CD4-positive, CD25-positive, alpha-beta regulatory T cell (primary cell): ENCODE measurements around the gene MKNK1. TPM values are rescaled to one million over a fixed set of nuclear protein-coding genes. Genes with fewer than 3 reads are reported as not detected.

Source experiments
- ATAC-seq, 2 donors: fragments of 150-1000 bp; cut with Tn5 transposase; one replicate each; pipeline ENCODE4 v1.10.0; 2021; ENCODE audit warnings: low read depth in 2 of 2, moderate number of reproducible peaks in 2 of 2, moderate library complexity in 1 of 2
- DNase-seq, 3 donors: peaks; one replicate each; pipeline versions ENCODE4 v3.0.0 to v3.0.0-alpha.2; 2012 to 2022; ENCODE audit warnings: mixed read lengths in 1 of 3
- H3K27ac ChIP-seq: one replicate; pipeline ENCODE4 v1.7.0; 2013; ENCODE audit warnings: mild to moderate bottlenecking, low read length; ENCODE audit not compliant: insufficient read depth, poor library complexity, severe bottlenecking
- H3K27me3 ChIP-seq: one replicate; pipeline ENCODE4 v1.7.0; 2013; ENCODE audit warnings: low read length; ENCODE audit not compliant: control insufficient read depth, insufficient read depth
- H3K36me3 ChIP-seq: one replicate; pipeline ENCODE4 v1.7.0; 2013; ENCODE audit warnings: mild to moderate bottlenecking, low read length, moderate library complexity; ENCODE audit not compliant: control insufficient read depth, insufficient read depth
- H3K4me1 ChIP-seq: 2 replicates; pipeline ENCODE4 v1.7.0; 2013; ENCODE audit warnings: mild to moderate bottlenecking, low read length; ENCODE audit not compliant: insufficient read depth, control insufficient read depth, poor library complexity, severe bottlenecking
- H3K4me3 ChIP-seq: one replicate; pipeline ENCODE4 v1.7.0; 2013; ENCODE audit warnings: low read depth, mild to moderate bottlenecking, low read length, moderate library complexity
- H3K9me3 ChIP-seq, 2 experiments: 1 replicate in 1 of 2; 2 replicates in 1 of 2; pipeline ENCODE4 v1.7.0; 2013; ENCODE audit warnings: low read length in 2 of 2, mild to moderate bottlenecking in 1 of 2, moderate library complexity in 1 of 2; ENCODE audit not compliant: control insufficient read depth in 2 of 2
- H3K27ac Mint-ChIP-seq, 3 donors: one replicate each; pipeline ENCODE4 v1.8.0; 2020 to 2022; ENCODE audit warnings: mild to moderate bottlenecking in 3 of 3, mixed read lengths in 3 of 3, moderate library complexity in 2 of 3
- H3K27me3 Mint-ChIP-seq: one replicate; pipeline ENCODE4 v1.8.0; 2022; ENCODE audit warnings: mild to moderate bottlenecking, mixed read lengths
- H3K36me3 Mint-ChIP-seq: one replicate; pipeline ENCODE4 v1.8.0; 2020; ENCODE audit warnings: mixed read lengths
- H3K4me1 Mint-ChIP-seq, 4 donors: one replicate each; pipeline ENCODE4 v1.8.0; 2020 to 2022; ENCODE audit warnings: mixed read lengths in 4 of 4, mild to moderate bottlenecking in 1 of 4
- H3K4me3 Mint-ChIP-seq, 4 donors: one replicate each; pipeline ENCODE4 v1.8.0; 2020 to 2022; ENCODE audit warnings: mild to moderate bottlenecking in 4 of 4, mixed read lengths in 4 of 4, moderate library complexity in 3 of 4
- H3K9me3 Mint-ChIP-seq, 7 donors: one replicate each; pipeline ENCODE4 v1.8.0; 2020 to 2022; ENCODE audit warnings: mixed read lengths in 7 of 7, mild to moderate bottlenecking in 3 of 7, moderate library complexity in 2 of 7
- polyA plus RNA-seq, 4 donors: library from polyadenylated mRNA; unstranded; fragments of 300-500 nt; fragmentation: Illumina TruSeq; gene quantifications; one replicate each; pipeline ENCODE4 v1.2.3, GENCODE V29; 2021
- total RNA-seq: library from RNA; stranded (reverse); gene quantifications from one replicate; pipeline ENCODE4 v1.2.3, GENCODE V29; 2022

Gene MKNK1
- total and polyA plus RNA-seq, 5 donors from 2014 or later: 15.8 to 45.0 (median 16.8) TPM

GRCh38 chr1:46521414-46521813 is 82.7 kb downstream of the MKNK1 start:
- Mint-ChIP-seq H3K4me1 (peaks cover 4 to 10% (median 9%) of the 10 kb centered on the region in 4 donors), H3K27me3 (peaks cover 28% of the 10 kb centered on the region)
- ATAC-seq: no peak

GRCh38 chr1:46520063-46520911 is 83.8 kb downstream of the MKNK1 start:
- no peaks in the 10 kb centered on the region for H3K27me3 ChIP-seq
- ATAC-seq: no peak

More at GRCh38 chr1:46521414-46521813, 82.7 kb downstream of the MKNK1 start:
- H3K36me3 Mint-ChIP-seq: no peaks in the 10 kb centered on the region
- H3K36me3 ChIP-seq: no peaks in the 10 kb centered on the region
- no peak overlapping the region for H3K4me3 Mint-ChIP-seq
- no peaks in the 10 kb centered on the region for H3K4me1 ChIP-seq
- H3K27ac ChIP-seq: no peak overlapping the region
- H3K9me3 Mint-ChIP-seq: no peaks in the 10 kb centered on the region
- DNase-seq: no peak
- H3K27me3 ChIP-seq: no peaks in the 10 kb centered on the region
- H3K9me3 ChIP-seq: no peaks in the 10 kb centered on the region
- H3K27ac Mint-ChIP-seq: no peak overlapping the region
- H3K4me3 ChIP-seq: no peak overlapping the region

GRCh38 chr1:46519209-46519608 is 84.9 kb downstream of the MKNK1 start:
- Mint-ChIP-seq H3K4me1 (peaks cover 4 to 10% (median 9%) of the 10 kb centered on the region in 4 donors), H3K36me3 (no peaks in the 10 kb centered on the region), H3K27ac (no peak overlapping the region), H3K4me3 (no peak overlapping the region), H3K9me3 (peaks cover 0 to 1% (median 0%) of the 10 kb centered on the region in 7 donors), H3K27me3 (peaks cover 36% of the 10 kb centered on the region)
- Histone ChIP-seq H3K4me3 (no peak overlapping the region), H3K9me3 (no peaks in the 10 kb centered on the region), H3K4me1 (no peaks in the 10 kb centered on the region), H3K27ac (no peak overlapping the region), H3K36me3 (no peaks in the 10 kb centered on the region), H3K27me3 (no peaks in the 10 kb centered on the region)
- no peak for DNase-seq
- ATAC-seq: no peak

More at GRCh38 chr1:46520063-46520911, 83.8 kb downstream of the MKNK1 start:
- no peak overlapping the region for H3K27ac ChIP-seq
- no peak for DNase-seq
- Mint-ChIP-seq H3K4me1 (peaks cover 4 to 10% (median 9%) of the 10 kb centered on the region in 4 donors), H3K9me3 (no peaks in the 10 kb centered on the region), H3K4me3 (no peak overlapping the region), H3K36me3 (no peaks in the 10 kb centered on the region), H3K27ac (no peak overlapping the region), H3K27me3 (peaks cover 32% of the 10 kb centered on the region)
- H3K4me1 ChIP-seq: no peaks in the 10 kb centered on the region
- no peak overlapping the region for H3K4me3 ChIP-seq
- no peaks in the 10 kb centered on the region for H3K9me3 ChIP-seq
- H3K36me3 ChIP-seq: no peaks in the 10 kb centered on the region

GRCh38 chr1:46517932-46518498 is 86.1 kb downstream of the MKNK1 start:
- Histone ChIP-seq H3K27me3 (no peaks in the 10 kb centered on the region), H3K4me3 (no peak overlapping the region), H3K27ac (no peak overlapping the region), H3K36me3 (no peaks in the 10 kb centered on the region), H3K9me3 (no peaks in the 10 kb centered on the region), H3K4me1 (no peaks in the 10 kb centered on the region)
- Mint-ChIP-seq H3K4me3 (no peak overlapping the region), H3K27ac (no peak overlapping the region), H3K4me1 (peaks cover 4 to 10% (median 9%) of the 10 kb centered on the region in 4 donors), H3K36me3 (no peaks in the 10 kb centered on the region), H3K27me3 (peaks cover 42% of the 10 kb centered on the region), H3K9me3 (peaks cover 0 to 1% (median 0%) of the 10 kb centered on the region in 7 donors)
- DNase-seq (no peak), ATAC-seq (no peak)

GRCh38 chr1:46517010-46517600 is 87.0 kb downstream of the MKNK1 start:
- Mint-ChIP-seq H3K9me3 (peaks cover 0 to 1% (median 0%) of the 10 kb centered on the region in 7 donors), H3K4me3 (no peak overlapping the region), H3K27me3 (peaks cover 45% of the 10 kb centered on the region), H3K4me1 (peaks cover 2 to 8% (median 5%) of the 10 kb centered on the region in 4 donors), H3K27ac (no peak overlapping the region), H3K36me3 (no peaks in the 10 kb centered on the region)
- H3K4me1 ChIP-seq: no peaks in the 10 kb centered on the region
- ATAC-seq (no peak), DNase-seq (no peak)
- no peaks in the 10 kb centered on the region for H3K27me3 ChIP-seq
- H3K4me3 ChIP-seq: no peak overlapping the region
- H3K9me3 ChIP-seq: no peaks in the 10 kb centered on the region
- H3K27ac ChIP-seq: no peak overlapping the region
- no peaks in the 10 kb centered on the region for H3K36me3 ChIP-seq

- Mint-ChIP-seq H3K27ac (no peak overlapping the region), H3K4me3 (no peak overlapping the region), H3K36me3 (no peaks in the 10 kb centered on the region), H3K9me3 (peaks cover 0 to 1% (median 0%) of the 10 kb centered on the region in 7 donors), H3K27me3 (peaks cover 45% of the 10 kb centered on the region), H3K4me1 (peaks cover 0 to 4% (median 2%) of the 10 kb centered on the region in 4 donors)
- H3K4me1 ChIP-seq: no peaks in the 10 kb centered on the region
- no peak overlapping the region for H3K27ac ChIP-seq
- DNase-seq (no peak), ATAC-seq (no peak)
- H3K9me3 ChIP-seq: no peaks in the 10 kb centered on the region
- H3K27me3 ChIP-seq: no peaks in the 10 kb centered on the region
- no peaks in the 10 kb centered on the region for H3K36me3 ChIP-seq
- no peak overlapping the region for H3K4me3 ChIP-seq
Observed at GRCh38 chr1:46516200-46516950, 87.7 kb downstream of the MKNK1 start.

- ATAC-seq (no peak), DNase-seq (no peak)
- H3K4me1 Mint-ChIP-seq: peaks cover 0 to 4% (median 2%) of the 10 kb centered on the region in 4 donors
- Histone ChIP-seq H3K27me3 (no peaks in the 10 kb centered on the region), H3K4me3 (no peak overlapping the region), H3K27ac (no peak overlapping the region), H3K9me3 (no peaks in the 10 kb centered on the region), H3K36me3 (no peaks in the 10 kb centered on the region), H3K4me1 (no peaks in the 10 kb centered on the region)
- H3K36me3 Mint-ChIP-seq: no peaks in the 10 kb centered on the region
- peaks cover 45% of the 10 kb centered on the region for H3K27me3 Mint-ChIP-seq
- no peak overlapping the region for H3K4me3 Mint-ChIP-seq
- H3K9me3 Mint-ChIP-seq: peaks cover 0 to 1% (median 0%) of the 10 kb centered on the region in 7 donors
- H3K27ac Mint-ChIP-seq: no peak overlapping the region
Observed at GRCh38 chr1:46515576-46515975, 88.5 kb downstream of the MKNK1 start.
